Large intestine (tissue), 3 donors: Measurements from ENCODE around the gene VWA3A. TPM values are rescaled to one million over a fixed set of nuclear protein-coding genes. Genes with fewer than 3 reads are reported as not detected.

Experiments used
- DNase-seq, 2 donors: peaks; one replicate each; pipeline versions ENCODE4 v3.0.0 to v3.0.0-alpha.2; 2013
- H3K27ac ChIP-seq: one replicate; pipeline ENCODE4 v1.5.1; 2013; ENCODE audit warnings: low read length
- H3K27me3 ChIP-seq: 2 replicates; pipeline ENCODE4 v1.6.1; 2013; ENCODE audit warnings: low read length; ENCODE audit not compliant: control insufficient read depth, insufficient read depth
- H3K36me3 ChIP-seq: 2 replicates; pipeline ENCODE4 v1.6.1; 2013; ENCODE audit warnings: low read length; ENCODE audit not compliant: control insufficient read depth, insufficient read depth
- H3K4me1 ChIP-seq: one replicate; pipeline ENCODE4 v1.6.1; 2013; ENCODE audit warnings: low read length; ENCODE audit not compliant: control insufficient read depth, insufficient read depth
- H3K4me3 ChIP-seq: one replicate; pipeline ENCODE4 v1.5.1; 2013; ENCODE audit warnings: low read length
- H3K9me3 ChIP-seq: one replicate; pipeline ENCODE4 v1.6.1; 2013; ENCODE audit warnings: mild to moderate bottlenecking, low read depth, low read length, moderate library complexity; ENCODE audit not compliant: control insufficient read depth
- WGBS: methylation state at CpG from one replicate; pipeline ENCODE4 v1.1.5; 2013; ENCODE audit warnings: low lambda C conversion rate; ENCODE audit not compliant: insufficient coverage; 5-methylcytosine and 5-hydroxymethylcytosine counted together
- polyA plus RNA-seq: library from polyadenylated mRNA; unstranded; fragments of 120-200 nt; gene quantifications from one replicate; pipeline ENCODE4 v1.2.1, GENCODE V29; 2013

The VWA3A gene
- polyA plus RNA-seq, 1 donor, result 0.15 TPM

DNA sequence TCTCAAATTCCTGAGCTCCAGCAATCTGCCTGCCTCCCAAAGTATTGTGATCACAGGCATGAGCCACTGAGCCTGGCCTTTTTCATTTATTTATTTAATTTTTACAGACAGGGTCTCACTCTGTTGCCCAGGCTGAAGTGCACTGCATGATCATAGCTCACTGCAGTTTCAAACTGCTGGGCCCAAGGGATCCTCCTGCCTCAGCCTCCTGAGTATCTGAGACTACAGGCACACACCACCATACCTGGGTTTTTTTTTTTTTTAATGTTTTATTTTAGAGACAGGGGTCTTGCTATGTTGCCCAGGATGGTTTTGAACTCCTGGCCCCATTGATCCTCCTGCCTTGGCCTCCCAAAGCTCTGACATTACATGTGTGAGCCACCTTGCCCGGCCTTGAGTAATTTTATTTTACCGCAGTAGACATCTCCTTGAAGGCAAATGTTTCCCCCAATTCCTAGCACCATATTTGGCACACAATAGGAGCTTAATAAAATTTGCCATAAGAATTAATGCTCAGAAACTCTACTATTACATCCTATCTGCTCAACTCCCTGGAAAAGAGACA lies 111.8 kb downstream of the VWA3A start:
- Histone ChIP-seq H3K27ac (no peak overlapping the region), H3K4me1 (peaks cover 9% of the 10 kb centered on the region)
- 92% methylated on average over 2 of the region's 2 CpGs for WGBS

GRCh38 chr16:22205577-22206012 lies 113.3 kb downstream of the VWA3A start:
- Histone ChIP-seq H3K27me3 (no peaks in the 10 kb centered on the region), H3K4me1 (peaks cover 9% of the 10 kb centered on the region), H3K27ac (peak overlapping the region; percentile 89), H3K36me3 (peaks cover 9% of the 10 kb centered on the region), H3K9me3 (no peaks in the 10 kb centered on the region), H3K4me3 (peak overlapping the region; percentile 67)
- DNase-seq, result no peak
- WGBS, result 44% methylated on average over 5 of the region's 11 CpGs

More for the DNA sequence above, 111.8 kb downstream of the VWA3A start:
- Histone ChIP-seq H3K9me3 (no peaks in the 10 kb centered on the region), H3K36me3 (no peaks in the 10 kb centered on the region), H3K27me3 (no peaks in the 10 kb centered on the region), H3K4me3 (no peak overlapping the region)
- no peak for DNase-seq

DNA sequence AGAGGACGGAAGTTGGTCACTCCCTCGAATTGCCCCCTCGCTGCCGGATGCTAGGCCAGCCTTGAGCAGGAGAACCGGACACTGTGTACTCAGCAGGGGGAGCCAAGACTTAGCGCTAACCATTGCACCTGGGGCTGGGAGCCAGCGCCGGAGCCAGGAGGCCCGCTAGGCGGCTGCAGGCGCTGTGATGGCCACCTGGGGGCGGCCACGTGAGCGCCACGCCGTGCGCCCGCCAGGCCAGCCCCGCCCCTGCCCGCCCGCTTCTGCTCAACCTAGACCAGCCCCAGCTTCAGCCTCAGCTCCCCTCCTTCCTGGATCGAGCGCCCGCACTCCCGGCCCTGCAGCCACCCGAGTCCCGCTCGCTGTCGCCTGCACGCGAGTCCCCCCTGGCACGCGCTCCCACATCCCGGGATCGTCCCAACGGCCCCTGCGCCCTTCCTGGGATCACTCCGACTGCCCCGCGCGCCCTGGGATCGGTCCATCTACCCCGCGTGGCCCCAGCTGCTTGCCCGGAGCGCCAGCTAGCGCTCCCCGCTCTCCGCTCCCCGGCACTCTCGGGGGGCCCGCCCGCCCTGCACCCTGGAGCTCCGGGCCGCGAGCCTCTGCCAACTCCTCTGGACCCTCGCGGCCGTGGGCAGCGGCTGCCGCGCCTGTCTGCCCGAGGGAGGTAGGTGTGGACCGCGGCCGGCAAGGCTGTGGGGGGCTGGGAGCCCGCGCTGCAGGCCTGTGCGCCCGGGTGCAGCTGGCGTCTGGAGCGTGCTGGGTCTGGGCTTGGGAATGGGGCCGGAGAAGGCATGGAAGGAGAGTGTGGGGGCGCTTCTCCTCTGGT lies 113.9 kb downstream of the VWA3A start, which contains the start of gene EEF2K:
Gene EEF2K (plus strand): TSS at position 266 of the 829 bp plus-strand sequence. CDS start 19,452 bp downstream, outside the sequence.
- H3K27me3 ChIP-seq, result no peaks in the 10 kb centered on the region
- WGBS, result no CpG with 5 or more reads among the region's 74 CpGs
- peaks cover 9% of the 10 kb centered on the region for H3K4me1 ChIP-seq

More for the DNA sequence above, 113.9 kb downstream of the VWA3A start, which contains the start of gene EEF2K:
- H3K27ac ChIP-seq, result peak within 1 kb of the TSS; percentile 89
- peaks cover 11% of the 10 kb centered on the region for H3K36me3 ChIP-seq
- no peaks in the 10 kb centered on the region for H3K9me3 ChIP-seq
- peak within 1 kb of the TSS; percentile 67 for H3K4me3 ChIP-seq
- peak; percentile 94 to 96 for DNase-seq

Other genes starting within 250 kb of the VWA3A start
- gene NPIPB4, start 234.8 kb upstream of the VWA3A start, polyA plus RNA-seq, result 157 TPM
- gene UQCRC2, start 139.2 kb upstream of the VWA3A start, polyA plus RNA-seq, result 306 TPM
- gene PDZD9, start 91.4 kb upstream of the VWA3A start, polyA plus RNA-seq, result 0.28 TPM
- 15.6 TPM for gene MOSMO, start 84.4 kb upstream of the VWA3A start, polyA plus RNA-seq
- 0.06 TPM for gene SDR42E2, start 70.0 kb downstream of the VWA3A start, polyA plus RNA-seq
- gene EEF2K, start 113.7 kb downstream of the VWA3A start, polyA plus RNA-seq, result 18.7 TPM
- gene POLR3E, start 204.9 kb downstream of the VWA3A start, polyA plus RNA-seq, result 54.8 TPM